ENCODE measurements around the gene ATIC. TPM values are rescaled to one million over a fixed set of nuclear protein-coding genes. Genes with fewer than 3 reads are reported as not detected.

Gene ATIC
- total RNA-seq, 1 experiment from 2014 or later: 19.8 TPM

DNA sequence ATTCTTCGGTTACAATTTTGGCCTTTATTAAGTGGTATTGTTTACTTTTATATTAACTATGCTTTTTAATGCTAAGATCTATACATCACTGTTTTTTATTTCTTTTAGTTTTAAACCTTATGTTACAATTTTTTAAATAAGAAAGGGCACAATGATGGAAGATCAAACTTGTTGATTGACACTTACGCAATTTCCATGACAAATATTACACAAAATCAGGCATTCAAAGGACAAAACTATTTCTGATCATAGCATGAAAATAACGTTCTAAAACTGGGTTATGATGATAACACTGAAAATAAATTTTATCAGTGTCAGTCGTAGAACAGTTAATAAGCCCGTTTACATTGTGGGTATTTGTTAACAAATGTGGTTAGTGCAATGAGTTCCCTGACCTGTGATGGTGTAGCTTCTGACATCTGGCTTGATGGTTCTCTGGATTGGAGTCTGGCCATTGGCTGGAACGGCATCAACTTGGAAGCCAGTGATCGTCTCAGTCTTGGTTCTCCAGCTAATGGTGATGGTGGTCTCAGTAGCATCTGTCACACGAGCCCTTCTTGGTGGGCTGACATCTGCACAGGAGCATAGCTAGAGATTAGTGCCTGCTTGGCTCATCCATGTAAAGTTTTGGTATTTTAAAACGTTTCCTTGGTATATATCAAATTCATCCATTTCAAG, 64.4 kb downstream of the ATIC start:
- DNase-seq (ENCODE audit: low read depth): no peak

DNA sequence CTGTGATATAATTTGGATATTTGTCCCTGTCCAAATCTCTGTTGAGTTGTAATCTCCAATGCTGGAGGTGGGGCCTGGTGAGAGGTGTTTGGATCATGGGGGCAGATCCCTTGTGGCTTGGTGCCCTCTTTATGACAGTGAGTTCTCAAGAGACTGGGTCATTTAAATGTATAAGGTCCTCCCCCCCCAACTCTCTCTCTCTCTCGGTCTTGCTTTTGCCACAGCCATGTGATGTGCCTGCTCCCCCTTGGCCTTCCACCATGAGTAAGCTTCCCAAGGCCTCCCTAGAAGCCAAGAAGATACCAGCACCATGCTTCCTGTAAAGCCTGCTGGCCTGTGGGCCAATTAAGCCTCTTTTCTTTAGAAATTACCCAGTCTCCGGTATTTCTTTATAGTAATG, 65.4 kb downstream of the ATIC start:
- no peak for DNase-seq (ENCODE audit: low read depth)

GRCh38 chr2:215378045-215378444, 66.2 kb downstream of the ATIC start:
- DNase-seq (ENCODE audit: low read depth): no peak

- DNase-seq (ENCODE audit: low read depth): no peak
Observed at GRCh38 chr2:215379039-215379438, 67.2 kb downstream of the ATIC start.

GRCh38 chr2:215379948-215380347, 68.1 kb downstream of the ATIC start:
- no peak for DNase-seq (ENCODE audit: low read depth)

DNA sequence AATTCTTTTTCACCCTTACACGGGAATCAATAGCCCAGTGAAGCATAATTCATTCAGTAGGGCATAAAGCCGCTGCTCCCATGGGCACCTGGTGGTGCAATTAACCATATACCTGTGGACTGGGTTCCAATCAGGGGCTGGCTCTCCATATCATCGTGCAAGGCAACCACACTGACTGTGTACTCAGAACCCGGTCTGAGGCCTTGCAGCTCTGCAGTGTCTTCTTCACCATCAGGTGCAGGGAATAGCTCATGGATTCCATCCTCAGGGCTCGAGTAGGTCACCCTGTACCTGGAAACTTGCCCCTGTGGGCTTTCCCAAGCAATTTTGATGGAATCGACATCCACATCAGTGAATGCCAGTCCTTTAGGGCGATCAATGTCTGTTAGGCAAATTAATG, 68.8 kb downstream of the ATIC start:
- DNase-seq (ENCODE audit: low read depth): no peak

DNA sequence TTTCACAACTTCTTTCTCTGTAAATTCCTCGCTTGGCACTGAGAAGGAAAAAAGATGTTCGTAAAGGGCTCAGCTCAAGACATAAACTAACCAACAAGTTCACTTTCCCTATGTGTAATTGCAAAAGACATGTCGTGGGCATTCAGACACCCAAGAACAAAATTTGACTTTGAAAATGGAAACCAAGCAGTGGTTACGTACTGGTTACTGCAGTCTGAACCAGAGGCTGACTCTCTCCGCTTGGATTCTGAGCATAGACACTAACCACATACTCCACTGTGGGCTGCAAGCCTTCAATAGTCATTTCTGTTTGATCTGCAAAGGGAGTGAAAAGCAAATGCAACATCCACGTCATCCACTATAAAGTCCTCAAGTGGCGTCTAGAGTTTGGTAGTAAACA, 70.2 kb downstream of the ATIC start:
- DNase-seq (ENCODE audit: low read depth): no peak

DNA sequence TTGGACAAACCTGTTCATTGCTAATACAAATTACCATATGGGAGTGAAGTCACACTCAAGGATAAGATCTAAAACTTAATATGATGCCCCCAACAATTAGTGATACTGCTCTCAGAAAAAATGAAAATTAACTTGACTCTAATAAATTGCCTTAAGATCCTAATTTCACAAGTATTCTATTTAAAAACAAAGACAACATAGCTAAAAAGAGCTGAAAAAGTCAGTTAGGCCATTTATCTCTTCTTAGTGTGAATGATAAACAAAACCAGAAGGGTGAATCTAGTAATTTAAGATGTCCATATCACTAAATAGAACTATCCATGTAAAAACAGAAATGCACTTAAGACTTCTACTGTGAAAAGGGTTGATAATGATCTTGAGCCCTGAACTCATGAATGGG, 70.6 kb downstream of the ATIC start:
- DNase-seq (ENCODE audit: low read depth): no peak

- DNase-seq (ENCODE audit: low read depth): no peak
Observed at GRCh38 chr2:215383652-215384279, 71.9 kb downstream of the ATIC start.

DNA sequence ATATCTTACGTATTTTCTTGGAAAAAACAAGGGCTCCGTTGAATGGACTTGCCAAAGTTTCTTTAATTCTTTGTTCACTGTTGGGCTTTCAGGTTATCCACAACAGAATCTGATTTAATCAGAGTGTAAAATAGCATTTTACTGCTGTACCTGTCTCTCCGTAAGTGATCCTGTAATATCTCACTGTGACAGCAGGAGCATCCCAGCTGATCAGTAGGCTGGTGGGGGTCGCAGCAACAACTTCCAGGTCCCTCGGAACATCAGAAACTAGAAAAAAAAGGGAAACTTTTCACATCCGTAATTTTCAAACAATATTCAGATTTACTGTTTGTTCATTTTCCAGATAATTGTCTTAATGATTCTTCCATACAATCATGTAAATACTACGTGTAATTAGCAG, 72.9 kb downstream of the ATIC start:
- DNase-seq (ENCODE audit: low read depth): no peak

GRCh38 chr2:215386566-215386965, 74.7 kb downstream of the ATIC start:
- no peak for DNase-seq (ENCODE audit: low read depth)

DNA sequence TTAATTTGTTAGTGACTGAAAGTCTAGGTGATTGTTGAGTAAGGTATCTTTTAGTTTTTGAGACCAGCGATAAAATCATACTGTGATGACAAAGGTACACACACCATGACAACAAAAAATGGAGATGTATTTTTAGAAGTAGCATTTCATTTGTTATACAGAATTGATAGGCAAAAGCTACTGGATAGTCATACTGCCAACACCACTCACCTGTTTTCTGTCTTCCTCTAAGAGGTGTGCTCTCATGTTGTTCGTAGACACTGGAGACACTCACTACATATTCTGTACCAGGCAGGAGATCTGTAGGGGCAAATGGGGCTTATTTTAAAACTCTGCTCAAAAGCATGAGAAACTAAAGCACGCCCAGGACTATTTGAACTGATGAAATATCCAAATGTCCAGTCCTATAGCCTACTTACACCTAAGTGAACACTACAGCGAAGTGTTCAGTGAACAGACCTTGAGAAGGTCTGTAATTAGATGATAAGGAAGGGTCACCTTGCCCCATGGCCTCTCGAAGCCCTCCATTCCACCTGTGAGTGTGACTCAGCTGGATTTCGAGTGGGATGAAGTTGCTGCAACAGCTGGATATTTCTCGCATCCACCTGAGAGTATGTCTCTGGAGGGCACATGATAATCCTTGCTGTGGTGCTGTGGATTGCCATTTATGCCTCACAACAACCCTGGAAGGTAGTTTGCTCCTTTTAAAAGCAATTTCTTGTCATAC, 76.3 kb downstream of the ATIC start:
- DNase-seq (ENCODE audit: low read depth): no peak

DNA sequence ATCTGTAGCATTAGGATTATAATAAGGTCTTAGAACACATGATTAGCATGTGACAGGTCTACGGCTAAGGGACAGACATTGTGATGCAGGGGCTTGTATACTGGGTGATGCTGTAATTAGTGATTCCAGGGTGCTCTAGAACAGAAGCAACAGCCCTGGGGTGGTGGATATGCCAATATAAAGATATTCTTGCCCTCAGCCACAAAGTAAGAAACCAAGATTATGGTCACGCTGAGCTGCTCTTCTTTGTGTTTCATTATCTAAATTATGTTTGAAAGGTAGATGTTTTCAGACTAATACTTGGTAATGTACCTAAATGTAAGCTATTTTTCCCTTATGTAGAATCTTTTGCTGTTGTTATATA, 78.7 kb downstream of the ATIC start:
- DNase-seq (ENCODE audit: low read depth): no peak

GRCh38 chr2:215391531-215391930, 79.7 kb downstream of the ATIC start:
- no peak for DNase-seq (ENCODE audit: low read depth)

DNA sequence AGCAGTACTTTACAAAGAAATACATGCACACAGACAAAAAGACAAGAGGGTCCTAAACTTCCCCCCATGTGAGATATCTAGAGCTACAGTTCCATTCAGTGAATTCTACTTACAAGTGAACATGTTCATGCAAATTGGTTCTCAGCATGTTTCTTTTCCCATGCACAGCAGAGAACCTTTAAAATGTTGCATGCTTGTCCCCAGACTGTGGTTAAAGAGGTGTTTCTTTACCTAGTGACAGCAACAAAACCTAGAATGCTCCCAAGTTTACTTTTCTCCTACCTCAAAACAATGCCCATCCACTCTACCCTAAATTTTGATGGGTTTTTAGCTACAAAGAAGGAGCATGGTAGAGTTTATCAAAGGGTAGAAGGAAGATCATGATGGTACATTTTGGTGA, 80.3 kb downstream of the ATIC start:
- DNase-seq (ENCODE audit: low read depth): no peak

DNA sequence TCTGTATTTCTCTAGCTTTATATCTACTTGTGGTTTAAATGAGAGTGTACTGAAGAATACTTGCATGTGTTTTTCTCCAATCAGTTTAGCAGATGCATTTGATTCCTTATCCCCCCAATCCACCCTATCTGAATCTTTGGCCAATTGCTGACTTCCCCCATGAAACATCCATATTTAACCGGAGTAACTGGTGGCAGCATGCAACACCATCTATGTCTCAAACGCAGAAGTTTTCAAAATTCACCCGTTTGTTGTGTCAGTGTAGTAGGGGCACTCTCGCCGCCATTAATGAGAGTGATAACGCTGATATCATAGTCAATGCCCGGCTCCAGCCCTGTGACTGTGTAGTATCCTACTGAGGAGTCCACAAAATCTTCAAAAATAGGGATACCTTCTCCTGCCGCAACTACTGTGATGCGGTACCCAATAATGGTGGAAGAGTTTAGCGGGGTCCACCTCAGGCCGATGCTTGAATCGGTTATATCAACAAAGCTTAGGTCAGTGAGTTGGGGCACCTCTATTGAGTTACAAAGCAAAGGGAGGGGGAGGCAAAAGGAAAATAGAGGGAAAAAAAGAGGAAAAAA, 80.9 kb downstream of the ATIC start:
- DNase-seq (ENCODE audit: low read depth): no peak

- DNase-seq (ENCODE audit: low read depth): no peak
Observed at GRCh38 chr2:215394102-215394805, 82.4 kb downstream of the ATIC start.

DNA sequence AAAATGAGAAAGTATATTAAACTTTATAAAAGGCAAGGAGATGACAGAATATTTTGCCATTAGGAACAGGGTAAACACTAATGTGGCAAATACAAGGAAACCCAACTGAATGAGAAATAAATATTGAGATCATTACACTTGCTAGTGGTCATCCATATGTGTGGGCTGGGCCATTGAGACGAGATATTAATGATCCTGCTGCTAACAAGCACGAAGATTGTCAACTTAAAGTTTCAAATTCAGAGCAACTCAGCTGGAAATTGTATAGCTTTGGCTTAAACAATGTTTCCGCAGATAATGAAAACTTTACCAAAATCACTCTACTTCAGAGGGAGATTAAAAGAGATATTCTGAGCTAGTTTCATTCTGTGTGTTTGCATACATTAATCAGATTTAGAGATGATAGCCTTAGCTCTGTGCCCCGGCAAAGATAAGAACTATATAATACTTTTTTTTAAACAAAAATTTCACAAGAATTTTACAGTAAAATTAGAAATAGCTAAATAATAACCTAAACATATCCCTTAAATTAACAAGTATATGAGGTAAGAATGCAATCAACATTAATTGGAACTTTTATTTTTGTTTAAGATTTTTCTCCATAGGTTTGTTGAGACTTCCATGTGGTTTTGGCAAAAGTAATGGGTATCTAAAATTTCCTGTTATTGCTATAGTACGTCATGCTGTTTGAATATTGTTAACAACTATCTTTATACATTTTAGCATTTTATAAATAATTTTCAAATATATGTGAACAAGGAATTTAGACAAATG, 84.0 kb downstream of the ATIC start:
- no peak for DNase-seq (ENCODE audit: low read depth)

GRCh38 chr2:215396595-215397313, 84.9 kb downstream of the ATIC start:
- peak; percentile 49 for DNase-seq (ENCODE audit: low read depth)

GRCh38 chr2:215397632-215398341, 85.9 kb downstream of the ATIC start:
- no peak for DNase-seq (ENCODE audit: low read depth)

All from RPMI7951 (cell line).